GM13976 (cell line): ENCODE measurements around the gene ARL11.
A peak's percentile ranks its signal among the peaks of the same experiment; 100 is the strongest.

Experiments used
- DNase-seq: peaks from one replicate; pipeline ENCODE4 v3.0.0; 2012; ENCODE audit warnings: low spot score
- CTCF ChIP-seq: IDR thresholded peaks from 2 replicates; pipeline ENCODE4 v1.5.1; 2012; ENCODE audit warnings: borderline replicate concordance, mild to moderate bottlenecking; ENCODE audit not compliant: insufficient read depth; ENCODE audit errors: extremely low read depth, missing control alignments, control extremely low read depth
- in situ Hi-C: fragments of 300-500 bp; cut with MboI; formaldehyde crosslinking; loops from one replicate; pipeline ENCODE4 v1.12.0; 2022; ENCODE audit warnings: low sequenced_read_pairs, mixed read lengths, inconsistent platforms; ENCODE audit not compliant: unreplicated experiment

The ARL11 gene

DNA sequence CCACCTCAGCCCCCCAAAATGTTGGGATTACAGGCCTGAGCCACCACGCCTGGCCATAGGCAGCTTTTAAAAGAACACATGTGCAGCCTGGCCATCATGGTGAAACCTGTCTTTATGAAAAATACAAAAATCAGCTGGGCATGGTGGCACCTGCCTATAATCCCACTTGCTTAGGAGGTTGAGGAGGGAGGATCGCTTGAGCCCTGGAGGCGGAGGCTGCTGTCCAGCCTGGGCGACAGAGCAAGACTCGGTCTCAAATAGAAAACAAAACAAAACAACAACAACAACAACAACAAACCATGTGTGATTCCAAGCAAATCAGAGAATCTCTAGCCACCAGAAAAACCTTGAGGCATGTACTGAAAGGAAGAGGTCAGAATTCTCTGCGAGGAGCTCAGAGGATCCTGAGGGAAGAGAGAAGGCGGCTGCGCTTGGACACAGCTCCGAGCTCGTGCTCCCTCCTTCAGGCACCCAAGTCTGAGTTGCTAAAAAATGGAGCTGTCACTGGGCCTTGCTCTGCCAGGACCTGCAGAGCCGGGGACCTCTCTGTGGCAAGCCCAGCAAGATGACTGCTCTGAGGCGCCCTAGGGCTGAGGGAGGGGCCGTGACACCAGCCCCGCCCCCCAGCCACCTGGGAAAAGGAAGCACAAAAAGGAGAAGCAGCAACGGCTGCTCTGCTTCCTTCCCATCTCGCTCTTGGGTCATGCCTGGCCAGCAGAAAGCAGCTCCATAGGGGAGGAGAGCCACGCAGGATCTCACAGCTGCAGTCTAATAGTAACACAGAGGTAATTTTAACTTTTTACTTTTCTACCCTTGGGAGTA lies at the start of gene ARL11:
ARL11 (plus strand) TSS at position 677 of the 822 bp plus-strand sequence. CDS start 1,941 bp downstream, outside the sequence.
- in situ Hi-C loops = no loop called here
- no peak for TF ChIP-seq CTCF
- DNase-seq = peak; percentile 90

DNA sequence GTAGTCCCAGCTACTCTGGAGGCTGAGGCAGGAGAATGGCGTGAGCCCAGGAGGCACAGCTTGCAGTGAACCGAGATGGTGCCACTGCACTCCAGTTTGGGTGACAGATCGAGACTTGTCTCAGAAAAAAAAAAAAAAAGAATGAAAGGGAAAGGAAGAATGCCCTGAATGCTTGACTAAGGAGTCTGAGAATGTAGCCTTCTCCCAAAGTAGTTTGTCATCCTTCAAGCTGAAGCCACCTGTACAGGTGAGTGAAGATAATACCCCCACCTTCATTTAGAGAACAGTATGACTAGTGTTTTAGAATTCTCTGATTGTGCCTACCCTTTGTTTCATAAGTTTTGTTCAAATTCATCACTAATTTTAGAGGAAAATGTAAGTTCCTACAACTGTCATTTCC lies 48.8 kb upstream of the ARL11 start:
- DNase-seq = no peak
- no peak for TF ChIP-seq CTCF
- in situ Hi-C loops = no loop called here

- no peak for TF ChIP-seq CTCF
- DNase-seq = no peak
- in situ Hi-C loops = no loop called here
Observed at GRCh38 chr13:49580980-49581680, 47.2 kb upstream of the ARL11 start.

- in situ Hi-C loops = no loop called here
- no peak for TF ChIP-seq CTCF
- no peak for DNase-seq
Observed at GRCh38 chr13:49584771-49585182, 43.5 kb upstream of the ARL11 start.

DNA sequence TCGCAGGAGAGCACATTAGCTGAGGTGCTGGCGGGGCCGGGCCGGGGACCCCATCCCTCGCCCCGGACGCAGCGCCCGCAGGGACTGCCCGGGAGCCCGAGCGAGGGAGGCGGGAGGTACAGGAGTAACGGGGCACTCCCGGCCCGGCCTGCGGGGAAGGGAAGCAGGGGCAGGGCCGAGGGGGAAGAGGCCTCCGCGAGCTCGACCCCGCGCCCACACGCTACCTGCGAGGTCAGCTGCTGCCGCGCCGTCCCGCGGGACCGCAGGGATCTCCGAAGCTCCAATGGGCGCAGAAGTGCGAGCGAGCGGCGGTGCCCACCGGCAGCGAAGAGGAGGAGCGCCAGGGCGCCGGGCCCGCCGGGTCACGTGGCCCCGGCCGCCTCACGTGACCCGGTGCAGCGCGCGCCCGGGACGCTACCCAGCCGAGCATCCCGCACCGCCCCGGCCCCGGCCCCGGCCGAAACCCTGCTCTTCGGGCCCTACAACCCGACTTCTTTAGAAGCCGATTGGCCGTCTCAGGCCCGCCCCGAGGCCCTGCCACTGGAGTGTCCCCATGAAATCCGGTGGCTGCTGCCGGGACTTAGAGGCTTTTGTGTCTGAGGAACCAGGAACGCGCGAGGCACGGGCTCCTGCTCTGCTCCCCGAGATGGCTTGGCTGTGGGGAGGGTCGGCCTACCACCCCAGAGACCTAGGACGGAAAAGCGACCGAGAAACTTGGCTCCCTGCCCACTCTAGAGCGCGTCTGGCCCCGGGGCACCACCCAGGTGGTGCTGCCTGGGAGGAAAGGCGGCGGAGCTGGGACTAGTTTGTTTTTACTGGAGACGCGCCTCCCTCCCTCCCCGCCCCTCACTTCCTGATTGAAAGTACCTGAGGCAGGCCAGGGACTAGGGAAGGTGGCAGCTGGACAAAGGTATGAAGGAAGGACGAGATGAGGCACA lies 42.8 kb upstream of the ARL11 start, which contains the start of gene RCBTB1:
RCBTB1 (minus strand) TSS at position 339 of the 938 bp plus-strand sequence. CDS start 18,279 bp downstream, outside the sequence.
- no peak for TF ChIP-seq CTCF
- in situ Hi-C loops = no loop called here
- peak; percentile 97 for DNase-seq

GRCh38 chr13:49586717-49587116 lies 41.6 kb upstream of the ARL11 start:
- DNase-seq = no peak
- no peak for TF ChIP-seq CTCF
- in situ Hi-C loops = no loop called here
